ENCODE results near the gene PTN.

DNA sequence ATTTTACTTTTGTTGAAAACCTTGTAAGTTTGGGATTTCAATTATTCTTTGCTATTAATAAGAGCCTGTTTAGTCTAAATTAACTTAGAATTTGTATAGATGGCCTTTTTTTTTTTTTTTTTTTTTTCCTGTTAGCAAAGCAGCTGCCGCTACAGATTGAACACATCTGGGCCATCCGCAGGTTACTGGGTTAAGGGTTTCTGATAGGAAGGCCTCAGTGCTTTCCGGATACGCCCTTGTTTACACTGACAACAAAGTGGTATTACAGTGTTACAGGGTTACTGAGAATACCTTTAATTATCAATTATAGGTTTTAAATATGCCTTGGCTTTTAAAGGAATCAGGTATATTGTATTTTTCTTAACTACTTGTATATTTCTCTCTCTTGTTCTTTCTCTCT lies 76.8 kb downstream of the PTN start:
- no peak for TF ChIP-seq GATA2 (IDR thresholded peaks at IDR 0.05; ENCODE audit: low read depth, low read length)
- no peak for TF ChIP-seq GATA3 (IDR thresholded peaks at IDR 0.05; ENCODE audit: low read depth, low read length)
